ENCODE results near the gene HK1.

GRCh38 chr10:69406816-69407580 lies 128.7 kb downstream of the HK1 start:
- TF ChIP-seq, protein P1, sequence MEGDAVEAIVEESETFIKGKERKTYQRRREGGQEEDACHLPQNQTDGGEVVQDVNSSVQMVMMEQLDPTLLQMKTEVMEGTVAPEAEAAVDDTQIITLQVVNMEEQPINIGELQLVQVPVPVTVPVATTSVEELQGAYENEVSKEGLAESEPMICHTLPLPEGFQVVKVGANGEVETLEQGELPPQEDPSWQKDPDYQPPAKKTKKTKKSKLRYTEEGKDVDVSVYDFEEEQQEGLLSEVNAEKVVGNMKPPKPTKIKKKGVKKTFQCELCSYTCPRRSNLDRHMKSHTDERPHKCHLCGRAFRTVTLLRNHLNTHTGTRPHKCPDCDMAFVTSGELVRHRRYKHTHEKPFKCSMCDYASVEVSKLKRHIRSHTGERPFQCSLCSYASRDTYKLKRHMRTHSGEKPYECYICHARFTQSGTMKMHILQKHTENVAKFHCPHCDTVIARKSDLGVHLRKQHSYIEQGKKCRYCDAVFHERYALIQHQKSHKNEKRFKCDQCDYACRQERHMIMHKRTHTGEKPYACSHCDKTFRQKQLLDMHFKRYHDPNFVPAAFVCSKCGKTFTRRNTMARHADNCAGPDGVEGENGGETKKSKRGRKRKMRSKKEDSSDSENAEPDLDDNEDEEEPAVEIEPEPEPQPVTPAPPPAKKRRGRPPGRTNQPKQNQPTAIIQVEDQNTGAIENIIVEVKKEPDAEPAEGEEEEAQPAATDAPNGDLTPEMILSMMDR (IDR thresholded peaks at IDR 0.05), result no peak
- TF ChIP-seq EZH2 (IDR thresholded peaks at IDR 0.05; ENCODE audit: borderline replicate concordance, insufficient read depth, low read depth, low read length, poor library complexity, severe bottlenecking), result no peak
